ENCODE measurements around the gene OR4C6. TPM values are rescaled to one million over a fixed set of nuclear protein-coding genes. Genes with fewer than 3 reads are reported as not detected.

The OR4C6 gene
- not detected for total RNA-seq
- polyA plus RNA-seq = not detected
- long read RNA-seq, donor 1 = 0 reads
- long read RNA-seq, donor 2 = 0 reads
- long read RNA-seq, donor 3 = 0 reads
- long read RNA-seq, donor 4 = 0 reads

DNA sequence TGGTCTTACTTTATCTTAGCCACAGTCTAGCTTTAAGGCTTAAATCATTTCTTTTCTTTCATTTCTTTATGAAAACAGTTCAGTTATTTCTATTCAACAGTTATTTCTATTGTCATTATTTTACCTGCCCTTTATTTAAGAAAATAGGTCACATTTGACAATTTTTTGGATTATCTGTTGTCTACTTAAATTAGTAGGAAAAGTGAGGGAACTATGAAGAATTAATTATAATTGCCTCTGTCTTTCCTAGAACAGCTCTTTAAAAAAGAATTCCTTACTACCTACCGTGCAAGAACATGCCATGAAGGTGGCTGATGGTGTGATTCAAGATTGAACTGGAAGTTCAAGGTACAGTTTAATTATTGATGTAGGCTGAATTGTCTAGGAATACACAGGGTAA is at the start of gene OR4C6:
OR4C6 (plus strand) TSS at position 301 of the 400 bp plus-strand sequence. CDS start 2,966 bp downstream, outside the sequence.
- Histone ChIP-seq H3K27me3 (ENCODE audit: control insufficient read depth, insufficient read depth) (no peaks in the 10 kb centered on the region), H3K27ac (ENCODE audit: low read length) (no peak within 1 kb of the TSS), H3K9me3 (ENCODE audit: control insufficient read depth, low read length) (no peaks in the 10 kb centered on the region), H3K4me3 (ENCODE audit: low read length) (no peak within 1 kb of the TSS), H3K4me1 (ENCODE audit: control insufficient read depth, insufficient read depth, low read length) (no peaks in the 10 kb centered on the region)
- WGBS = 67% methylated on average over 1 of the region's 1 CpG
- intact Hi-C loops (cut with DNase I) = loop anchor here in 1 of 4 donors (10.0 kb wide), 1 partner anchor 67 kb away; no protein-coding TSS in a partner anchor
- DNase-seq = no peak
- ATAC-seq = no peak

DNA sequence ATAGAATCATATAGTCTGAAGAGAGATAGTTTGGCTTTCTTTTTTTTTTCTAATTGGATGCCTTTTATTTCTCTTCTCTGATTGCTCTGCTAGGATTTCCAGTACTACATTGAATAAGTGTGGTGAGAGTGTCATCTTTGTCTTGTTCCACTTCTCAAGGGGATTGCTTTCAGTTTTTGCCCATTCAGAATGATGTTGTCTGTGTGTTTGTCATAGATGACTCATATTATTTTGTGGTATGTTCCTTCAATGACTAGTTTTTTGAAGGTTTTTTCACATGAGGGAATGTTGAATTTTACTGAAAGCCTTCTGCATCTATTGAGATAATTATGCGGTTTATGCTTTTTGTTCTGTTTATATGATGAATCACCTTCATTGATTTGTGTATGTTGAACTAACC is 37.5 kb upstream of the OR4C6 start:
- WGBS = 71% methylated on average over 1 of the region's 1 CpG
- H3K4me3 ChIP-seq (ENCODE audit: low read length) = no peak overlapping the region
- intact Hi-C loops (cut with DNase I) = no loop called here
- H3K27me3 ChIP-seq (ENCODE audit: control insufficient read depth, insufficient read depth) = no peaks in the 10 kb centered on the region
- DNase-seq (no peak), ATAC-seq (no peak)
- H3K9me3 ChIP-seq (ENCODE audit: control insufficient read depth, low read length) = no peaks in the 10 kb centered on the region
- no peaks in the 10 kb centered on the region for H3K4me1 ChIP-seq (ENCODE audit: control insufficient read depth, insufficient read depth, low read length)
- no peak overlapping the region for H3K27ac ChIP-seq (ENCODE audit: low read length)

DNA sequence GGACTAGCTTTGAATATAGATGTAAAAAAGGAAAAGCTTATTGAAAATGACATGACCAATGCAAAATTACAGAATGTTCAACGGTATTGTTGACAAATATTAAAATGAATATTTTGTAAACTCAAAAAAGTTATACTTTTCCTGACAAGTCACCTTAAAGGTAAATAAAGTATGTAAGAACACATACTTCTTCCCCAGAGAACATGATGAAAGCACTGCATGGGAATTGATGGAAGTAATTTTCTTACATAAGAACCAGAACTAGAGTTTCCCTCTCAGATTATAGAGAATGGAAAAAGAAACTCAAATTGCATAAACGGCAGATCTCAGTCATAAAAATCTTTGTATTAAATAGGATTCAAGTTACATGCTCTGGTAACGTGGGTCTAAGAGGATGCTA is 27.2 kb upstream of the OR4C6 start, which contains the start of gene OR4P4:
OR4P4 (plus strand) TSS at position 301 of the 400 bp plus-strand sequence.
- intact Hi-C loops (cut with DNase I) = no loop called here
- no peaks in the 10 kb centered on the region for H3K4me1 ChIP-seq (ENCODE audit: control insufficient read depth, insufficient read depth, low read length)
- no peak for ATAC-seq

GRCh38 chr11:55648027-55648426 is 14.0 kb upstream of the OR4C6 start, which contains the start of gene OR4S2:
OR4S2 (plus strand) TSS chr11:55648327; CDS start chr11:55650904, 2,577 bp downstream.
- ATAC-seq (no peak), DNase-seq (no peak)
- Histone ChIP-seq H3K9me3 (ENCODE audit: control insufficient read depth, low read length) (no peaks in the 10 kb centered on the region), H3K4me1 (ENCODE audit: control insufficient read depth, insufficient read depth, low read length) (no peaks in the 10 kb centered on the region), H3K4me3 (ENCODE audit: low read length) (no peak within 1 kb of the TSS), H3K27me3 (ENCODE audit: control insufficient read depth, insufficient read depth) (no peaks in the 10 kb centered on the region), H3K27ac (ENCODE audit: low read length) (no peak within 1 kb of the TSS)
- WGBS = 67% methylated on average over 2 of the region's 2 CpGs
- intact Hi-C loops (cut with DNase I) = no loop called here

More for the DNA sequence above, 27.2 kb upstream of the OR4C6 start, which contains the start of gene OR4P4:
- no peak within 1 kb of the TSS for H3K27ac ChIP-seq (ENCODE audit: low read length)
- H3K9me3 ChIP-seq (ENCODE audit: control insufficient read depth, low read length) = no peaks in the 10 kb centered on the region
- no peak for DNase-seq
- WGBS = 41% methylated on average over 3 of the region's 3 CpGs
- H3K4me3 ChIP-seq (ENCODE audit: low read length) = no peak within 1 kb of the TSS
- no peaks in the 10 kb centered on the region for H3K27me3 ChIP-seq (ENCODE audit: control insufficient read depth, insufficient read depth)

DNA sequence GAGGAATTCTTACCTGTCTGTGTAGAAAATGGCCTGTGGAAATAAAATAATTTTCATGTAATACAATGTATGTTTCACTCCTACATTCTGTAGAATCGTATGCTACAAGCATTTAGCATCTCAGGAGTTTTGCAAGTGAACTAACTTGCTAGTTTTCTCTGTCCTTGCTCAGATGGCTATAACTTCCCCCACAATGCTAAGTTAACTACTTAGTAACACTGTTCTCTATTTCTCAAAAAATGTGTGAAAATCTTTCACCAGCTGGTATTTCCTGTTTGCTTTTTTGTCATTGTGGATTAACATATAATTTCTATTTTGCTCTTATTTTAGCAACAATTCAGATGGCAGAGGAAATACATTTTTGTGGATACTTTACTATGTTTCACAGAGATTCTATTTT is 9.4 kb upstream of the OR4C6 start:
- no peaks in the 10 kb centered on the region for H3K9me3 ChIP-seq (ENCODE audit: control insufficient read depth, low read length)
- DNase-seq (no peak), ATAC-seq (no peak)
- H3K27me3 ChIP-seq (ENCODE audit: control insufficient read depth, insufficient read depth) = no peaks in the 10 kb centered on the region
- 50% methylated on average over 1 of the region's 1 CpG for WGBS
- no peak overlapping the region for H3K4me3 ChIP-seq (ENCODE audit: low read length)
- intact Hi-C loops (cut with DNase I) = no loop called here
- H3K27ac ChIP-seq (ENCODE audit: low read length) = no peak overlapping the region
- H3K4me1 ChIP-seq (ENCODE audit: control insufficient read depth, insufficient read depth, low read length) = no peaks in the 10 kb centered on the region

DNA sequence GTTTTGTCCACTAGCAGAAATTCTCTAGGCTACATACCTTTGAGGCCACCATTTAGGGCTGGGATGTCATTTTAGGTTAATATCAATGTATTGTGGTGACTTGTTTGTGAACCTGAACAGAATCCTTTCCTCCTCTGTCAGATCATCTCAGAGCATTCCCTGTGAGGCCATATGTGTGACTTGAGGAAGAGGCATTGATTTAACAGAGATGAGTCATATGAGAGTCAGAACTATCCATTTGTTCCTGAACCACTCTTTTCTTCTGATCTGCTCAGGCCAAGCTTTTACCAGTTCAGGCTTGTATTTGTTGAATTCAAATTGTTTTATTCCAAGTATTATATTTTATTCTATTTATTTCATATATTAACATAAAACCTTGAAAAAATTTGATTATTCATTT is 6.9 kb upstream of the OR4C6 start:
- no peak for ATAC-seq
- intact Hi-C loops (cut with DNase I) = no loop called here
- no peak for DNase-seq
- Histone ChIP-seq H3K27me3 (ENCODE audit: control insufficient read depth, insufficient read depth) (no peaks in the 10 kb centered on the region), H3K4me1 (ENCODE audit: control insufficient read depth, insufficient read depth, low read length) (no peaks in the 10 kb centered on the region), H3K27ac (ENCODE audit: low read length) (no peak overlapping the region), H3K4me3 (ENCODE audit: low read length) (no peak overlapping the region), H3K9me3 (ENCODE audit: control insufficient read depth, low read length) (no peaks in the 10 kb centered on the region)

DNA sequence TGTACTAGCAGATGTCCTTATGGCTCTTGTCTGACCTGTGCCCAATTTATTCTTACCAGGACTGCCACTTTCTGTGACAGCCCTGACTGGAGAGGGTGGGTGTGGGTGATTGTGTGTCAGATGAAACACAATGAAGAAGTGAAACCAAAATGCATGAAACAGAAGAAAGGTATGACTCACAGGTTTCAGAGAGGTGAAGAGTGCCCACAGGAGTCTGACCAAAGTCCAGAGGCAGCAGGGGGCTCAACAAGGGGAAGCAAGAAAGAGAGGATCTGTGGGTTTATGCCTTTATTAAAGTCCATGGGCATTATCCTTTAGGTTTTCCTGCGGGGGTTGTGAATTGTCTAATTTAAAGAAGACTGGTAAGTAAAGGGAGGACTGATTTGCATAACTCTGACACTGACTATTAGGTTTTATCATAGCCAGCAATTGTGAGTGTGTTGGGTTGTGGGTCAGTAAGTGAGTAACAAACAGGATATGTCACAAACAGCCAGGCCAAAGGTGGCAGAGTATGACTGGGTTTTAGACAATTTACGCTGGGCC is 3.9 kb upstream of the OR4C6 start:
- no peaks in the 10 kb centered on the region for H3K9me3 ChIP-seq (ENCODE audit: control insufficient read depth, low read length)
- 77% methylated on average over 2 of the region's 2 CpGs for WGBS
- intact Hi-C loops (cut with DNase I) = no loop called here
- no peaks in the 10 kb centered on the region for H3K4me1 ChIP-seq (ENCODE audit: control insufficient read depth, insufficient read depth, low read length)
- DNase-seq (no peak), ATAC-seq (no peak)
- no peak overlapping the region for H3K27ac ChIP-seq (ENCODE audit: low read length)
- no peak overlapping the region for H3K4me3 ChIP-seq (ENCODE audit: low read length)
- no peaks in the 10 kb centered on the region for H3K27me3 ChIP-seq (ENCODE audit: control insufficient read depth, insufficient read depth)

- Histone ChIP-seq H3K27ac (ENCODE audit: low read length) (no peak overlapping the region), H3K4me1 (ENCODE audit: control insufficient read depth, insufficient read depth, low read length) (no peaks in the 10 kb centered on the region), H3K27me3 (ENCODE audit: control insufficient read depth, insufficient read depth) (no peaks in the 10 kb centered on the region), H3K4me3 (ENCODE audit: low read length) (no peak overlapping the region), H3K9me3 (ENCODE audit: control insufficient read depth, low read length) (no peaks in the 10 kb centered on the region)
- DNase-seq (no peak), ATAC-seq (no peak)
- intact Hi-C loops (cut with DNase I) = no loop called here
- 46% methylated on average over 1 of the region's 1 CpG for WGBS
Measured at GRCh38 chr11:55658608-55659007, 3.4 kb upstream of the OR4C6 start.

GRCh38 chr11:55669376-55669775 is 7.4 kb downstream of the OR4C6 start:
- Histone ChIP-seq H3K9me3 (ENCODE audit: control insufficient read depth, low read length) (no peaks in the 10 kb centered on the region), H3K4me1 (ENCODE audit: control insufficient read depth, insufficient read depth, low read length) (no peaks in the 10 kb centered on the region), H3K27ac (ENCODE audit: low read length) (no peak overlapping the region), H3K4me3 (ENCODE audit: low read length) (no peak overlapping the region), H3K27me3 (ENCODE audit: control insufficient read depth, insufficient read depth) (no peaks in the 10 kb centered on the region)
- DNase-seq = no peak
- intact Hi-C loops (cut with DNase I) = loop anchor here in 1 of 4 donors (10.0 kb wide), 1 partner anchor 75 kb away; no protein-coding TSS in a partner anchor
- ATAC-seq = no peak
- 40% methylated on average over 2 of the region's 2 CpGs for WGBS

DNA sequence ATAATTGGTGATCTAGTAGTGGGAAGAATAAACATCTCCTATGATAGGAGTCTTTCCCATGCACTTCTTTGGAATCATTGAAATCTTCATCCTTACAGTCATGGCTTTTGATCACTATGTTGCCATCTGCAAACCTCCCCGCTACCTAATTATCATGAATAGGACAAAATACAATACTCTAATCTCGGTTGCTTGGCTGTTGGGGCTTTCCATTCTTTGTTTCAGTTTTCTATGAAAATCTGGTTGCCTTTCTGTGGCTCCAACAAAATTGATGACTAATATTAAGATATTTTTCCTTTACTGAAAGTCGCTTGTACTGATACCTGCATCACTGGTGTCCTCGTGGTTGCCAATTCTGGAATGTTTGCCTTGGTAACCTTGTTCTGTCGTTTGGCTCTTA is 11.9 kb downstream of the OR4C6 start:
- Histone ChIP-seq H3K9me3 (ENCODE audit: control insufficient read depth, low read length) (no peaks in the 10 kb centered on the region), H3K27me3 (ENCODE audit: control insufficient read depth, insufficient read depth) (no peaks in the 10 kb centered on the region), H3K4me1 (ENCODE audit: control insufficient read depth, insufficient read depth, low read length) (no peaks in the 10 kb centered on the region), H3K4me3 (ENCODE audit: low read length) (no peak overlapping the region), H3K27ac (ENCODE audit: low read length) (no peak overlapping the region)
- ATAC-seq = no peak
- WGBS = 47% methylated on average over 5 of the region's 5 CpGs
- intact Hi-C loops (cut with DNase I) = no loop called here
- no peak for DNase-seq

- Histone ChIP-seq H3K9me3 (ENCODE audit: control insufficient read depth, low read length) (no peaks in the 10 kb centered on the region), H3K4me3 (ENCODE audit: low read length) (no peak overlapping the region), H3K4me1 (ENCODE audit: control insufficient read depth, insufficient read depth, low read length) (no peaks in the 10 kb centered on the region), H3K27ac (ENCODE audit: low read length) (no peak overlapping the region), H3K27me3 (ENCODE audit: control insufficient read depth, insufficient read depth) (no peaks in the 10 kb centered on the region)
- intact Hi-C loops (cut with DNase I) = no loop called here
- WGBS = 76% methylated on average over 3 of the region's 3 CpGs
- DNase-seq = no peak
- no peak for ATAC-seq
Measured at GRCh38 chr11:55697817-55698216, 35.8 kb downstream of the OR4C6 start.

DNA sequence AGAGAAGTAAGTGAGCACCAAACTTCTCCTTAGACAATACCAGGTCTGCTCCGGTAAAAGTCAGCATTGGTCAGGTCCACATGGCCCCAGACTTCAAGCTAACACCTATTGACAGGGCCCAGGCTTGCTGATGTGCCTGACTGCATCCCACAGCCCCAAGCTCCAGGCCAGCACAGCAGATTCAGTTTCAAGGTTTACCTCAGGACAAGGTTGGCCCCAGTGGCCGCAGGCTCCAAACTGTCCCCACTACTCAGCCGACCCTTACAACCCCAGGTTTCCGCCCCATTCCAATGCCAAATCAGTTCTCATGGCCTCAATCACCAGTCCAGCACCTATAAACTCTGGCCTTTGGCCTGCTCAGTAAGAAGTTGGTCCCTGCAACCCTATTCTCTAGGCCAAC is 39.4 kb downstream of the OR4C6 start:
- WGBS = 74% methylated on average over 4 of the region's 4 CpGs
- no peaks in the 10 kb centered on the region for H3K4me1 ChIP-seq (ENCODE audit: control insufficient read depth, insufficient read depth, low read length)
- H3K9me3 ChIP-seq (ENCODE audit: control insufficient read depth, low read length) = no peaks in the 10 kb centered on the region

More for the DNA sequence above, 39.4 kb downstream of the OR4C6 start:
- H3K27ac ChIP-seq (ENCODE audit: low read length) = no peak overlapping the region
- no peak overlapping the region for H3K4me3 ChIP-seq (ENCODE audit: low read length)
- DNase-seq (no peak), ATAC-seq (no peak)
- intact Hi-C loops (cut with DNase I) = no loop called here
- no peaks in the 10 kb centered on the region for H3K27me3 ChIP-seq (ENCODE audit: control insufficient read depth, insufficient read depth)

Measured in right cardiac atrium (tissue), 5 donors.